ENCODE data around the gene SLC44A1.

SLC44A1 gene

GRCh38 chr9:105468875-105469274, 224.4 kb downstream of the SLC44A1 start:
- 0 out of 2 replicates have a peak, but pooled peaks have one; percentile 38 for TF ChIP-seq ZNF8 (CRISPR knock-in tag; IDR thresholded peaks at IDR 0.05)
- no peak for TF ChIP-seq BACH2 (CRISPR knock-in tag; IDR thresholded peaks at IDR 0.05; ENCODE audit: borderline replicate concordance)
- no peak for ATAC-seq

GRCh38 chr9:105473221-105473620, 228.8 kb downstream of the SLC44A1 start:
- no peak for TF ChIP-seq POU6F1 (CRISPR knock-in tag; IDR thresholded peaks at IDR 0.05; ENCODE audit: borderline replicate concordance, low read depth)
- TF ChIP-seq BACH2 (CRISPR knock-in tag; IDR thresholded peaks at IDR 0.05; ENCODE audit: borderline replicate concordance): no peak
- TF ChIP-seq TSHZ2 (CRISPR knock-in tag; IDR thresholded peaks at IDR 0.05): no peak
- TF ChIP-seq ZFP30 (CRISPR knock-in tag; IDR thresholded peaks at IDR 0.05): no peak
- no peak for TF ChIP-seq ARNTL (CRISPR knock-in tag; IDR thresholded peaks at IDR 0.05; ENCODE audit: borderline replicate concordance, low read depth)
- no peak for TF ChIP-seq ZNF565 (CRISPR knock-in tag; conservative IDR thresholded peaks at IDR 0.05; ENCODE audit: low read depth)
- no peak for TF ChIP-seq RARB (CRISPR knock-in tag; IDR thresholded peaks at IDR 0.05)
- ATAC-seq: no peak

- peak; percentile 81 for ATAC-seq
- no peak for TF ChIP-seq ZC3H10 (CRISPR knock-in tag; IDR thresholded peaks at IDR 0.05)
- TF ChIP-seq ZNF565 (CRISPR knock-in tag; conservative IDR thresholded peaks at IDR 0.05; ENCODE audit: low read depth): no peak
- TF ChIP-seq TOX (CRISPR knock-in tag; IDR thresholded peaks at IDR 0.05; ENCODE audit: borderline replicate concordance): no peak
- TF ChIP-seq ZFP30 (CRISPR knock-in tag; IDR thresholded peaks at IDR 0.05): no peak
- TF ChIP-seq TCF4 (CRISPR knock-in tag; IDR thresholded peaks at IDR 0.05; ENCODE audit: borderline replicate concordance): no peak
- TF ChIP-seq SNAI2 (CRISPR knock-in tag; IDR thresholded peaks at IDR 0.05): no peak
- no peak for TF ChIP-seq PATZ1 (CRISPR knock-in tag; IDR thresholded peaks at IDR 0.05; ENCODE audit: borderline replicate concordance)
- no peak for TF ChIP-seq POU6F1 (CRISPR knock-in tag; IDR thresholded peaks at IDR 0.05; ENCODE audit: borderline replicate concordance, low read depth)
- TF ChIP-seq ZNF70 (CRISPR knock-in tag; IDR thresholded peaks at IDR 0.05): no peak
- TF ChIP-seq CSDC2 (CRISPR knock-in tag; IDR thresholded peaks at IDR 0.05): no peak
- TF ChIP-seq CSRNP3 (CRISPR knock-in tag; IDR thresholded peaks at IDR 0.05): no peak
- TF ChIP-seq ZFP3 (CRISPR knock-in tag; IDR thresholded peaks at IDR 0.05): no peak
- no peak for TF ChIP-seq ESRRG (CRISPR knock-in tag; IDR thresholded peaks at IDR 0.05)
These were observed 230.9 kb downstream of the SLC44A1 start for GRCh38 chr9:105475302-105475701.

GRCh38 chr9:105479846-105480245, 235.4 kb downstream of the SLC44A1 start:
- no peak for ATAC-seq
- no peak for TF ChIP-seq GLIS3 (CRISPR knock-in tag; IDR thresholded peaks at IDR 0.05)
- TF ChIP-seq RARB (CRISPR knock-in tag; IDR thresholded peaks at IDR 0.05): no peak
- TF ChIP-seq CSDC2 (CRISPR knock-in tag; IDR thresholded peaks at IDR 0.05): no peak
- no peak for TF ChIP-seq PPARA (CRISPR knock-in tag; IDR thresholded peaks at IDR 0.05; ENCODE audit: borderline replicate concordance)
- TF ChIP-seq CSRNP3 (CRISPR knock-in tag; IDR thresholded peaks at IDR 0.05): no peak
- TF ChIP-seq POU6F1 (CRISPR knock-in tag; IDR thresholded peaks at IDR 0.05; ENCODE audit: borderline replicate concordance, low read depth): no peak
- no peak for TF ChIP-seq TCF4 (CRISPR knock-in tag; IDR thresholded peaks at IDR 0.05; ENCODE audit: borderline replicate concordance)

Data from SK-N-SH treated with all-trans-retinoic acid at 6 μM for 48 hours (cell line).